GM12892 (cell line): Measurements from ENCODE around the gene SOX8.

Source experiments
- POLR2A ChIP-seq: IDR thresholded peaks from 2 replicates; pipeline ENCODE4 v1.6.1; 2011; ENCODE audit warnings: low read depth, low read length, control low read depth
- POLR2AphosphoS5 ChIP-seq: IDR thresholded peaks from 2 replicates; pipeline ENCODE4 v1.6.1; 2011; ENCODE audit warnings: low read depth, low read length, control low read depth

GRCh38 chr16:1018447-1019198 is 37.1 kb downstream of the SOX8 start:
- TF ChIP-seq POLR2A (no peak), POLR2AphosphoS5 (no peak)
